Body of pancreas (tissue), 4 donors: ENCODE results near the gene RANBP3. TPM values are rescaled to one million over a fixed set of nuclear protein-coding genes. Genes with fewer than 3 reads are reported as not detected.

ENCODE experiments used
- ATAC-seq: fragments of 150-250 bp; one replicate; pipeline ENCODE4 v1.9.1; 2016
- DNase-seq, 4 donors: peaks; one replicate each; pipeline ENCODE4 v3.0.0-alpha.2; 2019
- H3K27ac ChIP-seq, 4 donors: fragments of 200-600 bp; sonication (generic); 1 replicate in 3 of 4; 2 replicates in 1 of 4; pipeline versions ENCODE4 v1.5.1 to v1.6.1; 2016 to 2019; ENCODE audit warnings: mild to moderate bottlenecking in 1 of 4, mixed read lengths in 1 of 4, moderate library complexity in 1 of 4
- H3K27me3 ChIP-seq, 2 donors: fragments of 200-600 bp; sonication (generic); one replicate each; pipeline ENCODE4 v1.6.0; 2016; ENCODE audit warnings: mild to moderate bottlenecking in 1 of 2
- H3K36me3 ChIP-seq, 2 donors: fragments of 200-600 bp; sonication (generic); replicated peaks in 1 of 2; 2 replicates each; pipeline ENCODE4 v1.5.1; 2016; ENCODE audit warnings: low read depth in 2 of 2; ENCODE audit not compliant: insufficient read depth in 1 of 2
- H3K4me1 ChIP-seq: fragments of 200-600 bp; sonication (generic); one replicate; pipeline ENCODE4 v1.6.0; 2016
- H3K4me3 ChIP-seq, 2 donors: fragments of 200-600 bp; sonication (generic); 1 replicate in 1 of 2; 2 replicates in 1 of 2; pipeline ENCODE4 v1.5.1; 2016 to 2019
- H3K9me3 ChIP-seq, 3 donors: fragments of 200-600 bp; sonication (generic); 1 replicate in 2 of 3; 2 replicates in 1 of 3; pipeline ENCODE4 v1.5.1; 2016
- CTCF ChIP-seq, 7 experiments: fragments of 450-650 bp in 4 of 7; fragments of 200-600 bp in 3 of 7; sonication (generic) in 3 of 7; IDR thresholded peaks; one replicate each; pipeline ENCODE4 v1.5.1; 2016 to 2019; ENCODE audit warnings: antibody characterized with exemption in 7 of 7
- POLR2A ChIP-seq, 3 donors: fragments of 450-650 bp; IDR thresholded peaks; one replicate each; pipeline ENCODE4 v1.6.1; 2016; ENCODE audit warnings: antibody characterized with exemption in 3 of 3, mild to moderate bottlenecking in 2 of 3
- WGBS, 2 donors: methylation state at CpG; one replicate each; pipeline ENCODE4 v1.1.5; 2017; 5-methylcytosine and 5-hydroxymethylcytosine counted together
- intact Hi-C: fragments of 100-400 bp; cut with DNase I; formaldehyde crosslinking; loops from one replicate; pipeline ENCODE4 v1.15.1; 2023
- total RNA-seq, 2 donors: library from RNA; depleted of rRNA; stranded (reverse); fragments of >200 nt; gene quantifications; one replicate each; pipeline ENCODE4 v1.1.0, GENCODE V29; 2016

The RANBP3 gene
- total RNA-seq, 2 donors from 2014 or later, result 62.0 to 90.0 TPM

DNA sequence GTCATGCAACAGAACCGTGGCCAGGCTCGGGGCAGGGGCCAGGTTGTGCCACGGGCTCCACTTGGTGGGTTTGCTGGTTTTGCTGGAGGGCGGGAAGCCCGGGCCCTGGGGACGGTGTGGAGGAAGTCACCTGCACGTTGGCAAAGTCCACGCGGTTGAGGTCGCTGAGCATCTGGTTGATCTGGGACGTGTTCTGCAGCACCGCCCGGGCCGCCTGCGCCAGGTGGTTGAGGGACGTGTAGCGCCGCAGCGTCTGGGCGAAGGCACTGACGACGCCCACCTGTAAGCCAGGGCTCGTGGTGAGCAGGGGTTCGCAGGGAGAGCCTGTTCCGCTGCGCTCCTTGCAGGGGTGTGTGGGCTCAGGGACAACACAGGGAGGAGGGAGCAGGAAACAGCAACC, 24.7 kb upstream of the RANBP3 start:
- H3K4me3 ChIP-seq, result no peak overlapping the region
- intact Hi-C loops, result no loop called here
- no peak for TF ChIP-seq POLR2A (IDR thresholded peaks at IDR 0.05)
- TF ChIP-seq CTCF (IDR thresholded peaks at IDR 0.05), result no peak
- DNase-seq, result no peak
- H3K9me3 ChIP-seq, result no peaks in the 10 kb centered on the region
- ATAC-seq, result no peak
- 77 to 90% methylated on average over 4 to 26 of the region's 26 CpGs for WGBS, 2 donors
- no peak overlapping the region for H3K27ac ChIP-seq
- no peaks in the 10 kb centered on the region for H3K27me3 ChIP-seq
- H3K4me1 ChIP-seq, result no peaks in the 10 kb centered on the region
- H3K36me3 ChIP-seq, result no peaks in the 10 kb centered on the region

GRCh38 chr19:6000228-6000847, 22.4 kb upstream of the RANBP3 start:
- TF ChIP-seq POLR2A (IDR thresholded peaks at IDR 0.05), result no peak
- TF ChIP-seq CTCF (IDR thresholded peaks at IDR 0.05), result no peak
- ATAC-seq (no peak), DNase-seq (no peak)
- H3K27me3 ChIP-seq, result no peaks in the 10 kb centered on the region
- H3K9me3 ChIP-seq, result no peaks in the 10 kb centered on the region
- intact Hi-C loops, result no loop called here
- H3K4me3 ChIP-seq, result no peak overlapping the region
- no peaks in the 10 kb centered on the region for H3K36me3 ChIP-seq
- WGBS, 2 donors, result 80 to 96% methylated on average over 3 to 7 of the region's 7 CpGs
- H3K4me1 ChIP-seq, result no peaks in the 10 kb centered on the region
- H3K27ac ChIP-seq, result no peak overlapping the region

- intact Hi-C loops, result no loop called here
- no peaks in the 10 kb centered on the region for H3K27me3 ChIP-seq
- TF ChIP-seq CTCF (IDR thresholded peaks at IDR 0.05) (no peak), POLR2A (IDR thresholded peaks at IDR 0.05) (no peak)
- 89 to 90% methylated on average over 6 of the region's 6 CpGs for WGBS, 2 donors
- H3K4me1 ChIP-seq, result no peaks in the 10 kb centered on the region
- no peak overlapping the region for H3K27ac ChIP-seq
- ATAC-seq (no peak), DNase-seq (no peak)
- no peak overlapping the region for H3K4me3 ChIP-seq
- no peaks in the 10 kb centered on the region for H3K9me3 ChIP-seq
- H3K36me3 ChIP-seq, result no peaks in the 10 kb centered on the region
These were observed 21.8 kb upstream of the RANBP3 start for GRCh38 chr19:5999693-6000092.

DNA sequence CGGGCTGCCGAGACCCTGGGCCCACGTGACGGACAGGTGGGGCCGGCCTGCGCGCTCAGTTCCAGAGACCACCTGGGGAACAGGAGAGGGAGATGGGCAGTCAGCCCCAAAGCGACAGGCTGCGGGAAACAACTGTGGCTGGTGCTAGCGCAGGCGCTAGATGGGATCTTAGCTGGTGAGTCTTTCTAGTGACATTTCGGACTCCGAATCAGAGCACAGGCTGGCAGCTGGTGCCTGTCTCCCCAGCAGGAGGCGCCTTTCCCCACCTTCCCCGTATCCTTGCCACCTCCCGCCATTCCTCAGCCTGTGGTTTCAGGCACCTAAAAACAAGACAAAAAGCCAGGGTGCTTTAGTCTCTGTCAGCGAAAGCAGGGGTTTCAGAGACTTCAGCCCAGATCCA, 19.4 kb upstream of the RANBP3 start:
- Histone ChIP-seq H3K27me3 (no peaks in the 10 kb centered on the region), H3K4me3 (no peak overlapping the region), H3K4me1 (no peaks in the 10 kb centered on the region), H3K36me3 (no peaks in the 10 kb centered on the region), H3K27ac (no peak overlapping the region), H3K9me3 (no peaks in the 10 kb centered on the region)
- intact Hi-C loops, result no loop called here
- TF ChIP-seq CTCF (IDR thresholded peaks at IDR 0.05), result no peak
- TF ChIP-seq POLR2A (IDR thresholded peaks at IDR 0.05), result no peak
- ATAC-seq, result no peak
- no peak for DNase-seq
- WGBS, 2 donors, result 69 to 83% methylated on average over 8 to 12 of the region's 17 CpGs

DNA sequence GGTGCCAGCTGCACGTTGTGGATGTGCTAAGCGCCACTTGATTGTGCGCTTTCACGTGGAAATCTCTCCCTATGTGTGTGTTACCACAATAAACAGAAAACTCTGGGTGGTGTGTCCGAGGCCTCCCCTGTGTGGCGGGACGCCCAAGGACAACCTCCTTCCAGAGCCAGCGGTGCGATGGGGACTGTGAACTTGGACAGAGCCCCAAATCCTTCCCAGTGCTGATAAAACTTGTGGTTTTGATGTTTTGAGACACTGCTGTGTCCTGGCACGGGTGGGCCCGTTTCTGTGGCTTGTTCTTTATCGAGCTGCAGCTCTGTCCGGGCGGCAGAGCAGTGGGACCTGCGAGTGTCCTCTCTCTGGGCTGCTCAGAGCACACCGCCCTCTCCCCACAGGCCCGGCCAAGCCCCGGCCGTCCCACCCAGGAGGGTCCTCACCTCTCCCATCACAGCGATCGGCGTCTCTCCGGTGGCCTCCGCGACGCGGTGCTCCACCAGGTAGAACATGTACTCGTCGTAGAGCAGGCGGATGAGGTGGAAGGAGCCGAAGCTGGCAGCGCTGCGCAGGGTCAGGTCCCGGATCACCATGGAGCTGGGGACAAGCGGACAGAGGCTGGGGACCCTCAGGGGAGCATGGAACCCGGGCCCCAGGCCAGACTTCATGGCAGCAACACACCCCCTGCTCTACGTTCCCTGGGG, 18.8 kb upstream of the RANBP3 start:
- no peak for TF ChIP-seq CTCF (IDR thresholded peaks at IDR 0.05)
- no peak for TF ChIP-seq POLR2A (IDR thresholded peaks at IDR 0.05)
- H3K27me3 ChIP-seq, result no peaks in the 10 kb centered on the region
- no peak for DNase-seq
- H3K4me1 ChIP-seq, result no peaks in the 10 kb centered on the region
- H3K27ac ChIP-seq, result no peak overlapping the region
- intact Hi-C loops, result no loop called here
- ATAC-seq, result no peak
- H3K36me3 ChIP-seq, result no peaks in the 10 kb centered on the region
- H3K9me3 ChIP-seq, result no peaks in the 10 kb centered on the region
- WGBS, 2 donors, result 84 to 85% methylated on average over 30 to 36 of the region's 37 CpGs
- H3K4me3 ChIP-seq, result no peak overlapping the region
